ENCODE data around the gene DYSF.

Gene DYSF

GRCh38 chr2:71555798-71556454, 102.6 kb downstream of the DYSF start:
- DNase-seq = no peak

DNA sequence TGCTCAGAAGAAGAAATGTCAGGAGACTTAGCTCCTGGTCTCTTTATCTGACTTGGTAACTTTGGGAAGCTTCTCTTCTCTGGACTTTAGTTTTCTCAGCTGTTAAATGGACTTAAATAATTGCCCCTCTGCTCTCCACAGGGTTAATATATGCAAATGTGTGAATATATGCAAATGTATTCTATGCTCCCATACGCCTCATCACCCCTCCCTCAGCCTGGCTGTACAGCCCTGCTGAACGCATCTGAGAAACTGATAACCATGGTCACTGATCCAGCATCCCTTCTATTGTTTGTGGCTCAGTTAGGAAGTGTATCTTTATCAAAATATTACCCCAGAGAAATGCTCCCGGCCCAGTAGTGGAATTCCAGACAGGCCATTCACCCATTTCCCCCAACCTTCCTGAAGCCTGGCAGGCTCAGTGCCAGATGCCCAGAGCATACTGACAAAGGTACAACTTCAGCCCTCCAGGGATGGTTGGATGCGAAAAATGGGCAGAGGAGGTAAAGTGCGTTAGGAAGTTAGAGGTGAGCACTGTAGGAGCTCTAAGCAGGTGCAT, 103.4 kb downstream of the DYSF start:
- no peak for DNase-seq

- no peak for DNase-seq
Measured at GRCh38 chr2:71557321-71557720, 104.0 kb downstream of the DYSF start.

DNA sequence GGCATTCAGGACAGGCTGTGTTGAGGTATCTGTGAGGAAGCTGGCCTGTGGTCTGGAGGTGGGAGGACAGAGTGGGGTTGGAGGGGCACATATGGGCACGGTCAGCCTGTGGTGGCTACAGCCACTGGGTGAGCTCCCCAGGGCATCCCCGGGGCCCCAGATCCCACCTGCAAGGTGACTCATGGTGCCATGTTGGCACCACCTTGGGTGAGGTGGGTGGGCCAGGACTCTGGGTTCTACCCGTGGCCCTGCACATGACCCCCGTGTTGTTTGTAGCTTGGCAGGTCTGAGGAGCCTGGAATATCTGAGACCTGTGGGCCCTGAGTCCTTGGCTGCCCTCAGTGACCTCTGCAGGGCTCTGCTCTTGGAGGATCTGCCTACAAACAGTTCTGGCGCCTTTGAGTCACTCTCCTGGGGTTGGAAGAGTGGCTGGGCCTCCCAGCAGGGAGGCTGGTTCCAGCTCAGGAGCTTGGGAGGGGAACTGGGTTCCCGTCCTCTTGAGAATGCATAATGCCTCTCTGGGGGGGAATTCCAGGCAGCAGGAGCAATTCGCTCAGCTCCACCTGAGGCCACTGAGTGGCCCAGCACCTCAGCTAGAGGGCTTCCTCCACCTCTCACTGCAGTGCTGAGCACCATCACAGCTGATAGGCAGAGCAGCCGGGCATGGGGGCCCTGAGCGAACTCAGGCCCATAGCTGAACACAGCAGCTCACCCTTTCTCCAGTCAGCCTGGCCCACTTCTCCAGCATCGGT, 105.1 kb downstream of the DYSF start:
- no peak for DNase-seq

DNA sequence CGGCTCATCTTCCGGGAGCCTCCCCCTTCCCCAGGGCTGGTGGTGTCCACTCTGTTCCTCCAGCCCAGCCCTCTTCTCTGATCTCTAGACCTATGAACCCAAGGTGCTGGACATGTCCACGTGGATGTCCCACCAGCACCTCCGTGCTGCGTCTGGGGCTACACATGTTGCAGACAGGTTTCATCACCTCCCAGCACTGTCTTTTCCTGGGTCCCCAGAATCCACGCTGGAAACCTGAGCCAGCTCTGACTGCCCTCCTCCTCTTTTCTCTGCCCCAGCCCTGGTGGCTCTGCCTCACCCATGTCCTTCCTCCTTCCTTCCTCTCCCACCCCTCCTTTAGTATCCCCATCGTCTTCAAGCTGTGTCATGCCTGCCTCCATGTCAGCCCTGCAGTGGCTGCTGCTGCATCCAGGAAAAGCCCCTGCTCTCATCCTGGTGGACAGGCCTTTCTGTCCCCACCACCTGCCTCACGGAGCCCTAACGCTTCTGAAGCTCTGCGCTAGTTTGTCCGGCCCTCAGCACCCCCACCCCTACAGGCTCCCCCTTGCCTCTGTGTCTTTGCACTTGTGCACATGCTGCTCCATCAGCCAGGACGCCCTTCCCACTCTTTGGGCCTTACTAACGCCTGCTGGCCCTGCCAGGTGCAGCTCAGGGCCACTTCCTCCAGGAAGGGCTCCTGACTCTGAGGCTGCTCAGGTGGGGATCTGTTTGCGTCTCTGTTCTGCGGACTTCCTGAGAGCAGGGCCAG, 105.9 kb downstream of the DYSF start:
- DNase-seq = no peak

- DNase-seq = no peak
Measured at GRCh38 chr2:71559828-71560637, 106.7 kb downstream of the DYSF start.

DNA sequence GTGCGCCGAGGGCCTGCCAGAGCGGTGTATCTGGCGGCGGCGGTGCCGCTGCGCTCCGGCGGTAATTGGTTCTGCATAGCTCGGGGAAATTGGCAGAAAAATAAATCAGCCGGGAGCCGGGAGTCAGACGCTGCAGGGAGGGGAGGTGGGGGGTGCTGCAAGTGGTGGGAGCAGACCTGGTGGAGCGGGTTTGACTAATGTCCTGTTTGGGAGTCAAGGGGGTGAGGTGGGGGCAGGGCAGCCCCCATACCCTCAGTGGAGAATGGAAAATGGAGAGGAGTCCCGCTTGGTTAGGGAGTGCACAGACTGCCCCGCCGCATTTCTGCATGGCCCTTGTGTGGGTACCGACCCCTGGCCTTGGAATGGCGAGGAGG, 107.3 kb downstream of the DYSF start:
- no peak for DNase-seq

GRCh38 chr2:71561441-71562267, 108.3 kb downstream of the DYSF start:
- DNase-seq = no peak

GRCh38 chr2:71562518-71562917, 109.2 kb downstream of the DYSF start:
- no peak for DNase-seq

- no peak for DNase-seq
Measured at GRCh38 chr2:71563872-71564271, 110.5 kb downstream of the DYSF start.

- no peak for DNase-seq
Measured at GRCh38 chr2:71564361-71564760, 111.0 kb downstream of the DYSF start.

- no peak for DNase-seq
Measured at GRCh38 chr2:71564790-71565189, 111.4 kb downstream of the DYSF start.

DNA sequence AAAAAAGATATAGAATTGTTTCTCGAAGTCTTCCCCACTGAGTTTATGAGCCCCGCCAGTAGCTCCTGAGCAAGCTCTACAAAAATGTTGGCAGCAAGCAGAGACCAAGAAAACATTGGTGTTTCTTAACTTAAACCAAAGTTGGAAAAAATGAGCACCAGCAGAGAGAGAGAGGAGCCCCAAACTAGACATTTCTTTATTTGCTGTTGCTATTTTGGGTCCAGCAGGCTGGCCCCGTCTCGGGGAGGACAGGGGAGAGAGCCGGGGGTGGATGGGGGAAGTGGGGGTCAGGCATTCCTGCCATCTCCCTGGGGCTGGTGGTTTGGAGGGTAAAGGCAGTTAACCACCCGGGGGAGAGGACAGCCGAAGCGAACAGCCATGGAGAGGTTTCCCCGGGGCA, 113.0 kb downstream of the DYSF start:
- no peak for DNase-seq

DNA sequence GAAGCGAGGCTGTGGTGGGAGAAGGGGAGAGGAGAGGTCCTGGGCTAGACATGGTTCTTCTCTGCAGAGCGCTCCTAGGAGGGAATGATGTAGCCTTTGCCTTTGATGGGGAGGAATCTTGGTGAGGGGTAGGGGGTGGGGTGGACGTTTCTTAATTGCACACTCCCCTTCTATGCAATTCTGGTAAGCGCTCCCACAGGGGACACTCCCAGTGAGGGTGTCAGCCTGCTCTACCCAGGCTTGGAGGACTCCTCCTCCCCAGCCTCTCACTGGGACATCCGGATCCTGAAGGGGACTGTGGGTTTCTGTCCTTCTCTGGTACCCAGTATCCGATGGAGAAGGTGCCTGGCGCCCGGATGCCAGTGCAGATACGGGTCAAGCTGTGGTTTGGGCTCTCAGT, 114.3 kb downstream of the DYSF start:
- DNase-seq = no peak

- DNase-seq = no peak
Measured at GRCh38 chr2:71568103-71568502, 114.7 kb downstream of the DYSF start.

DNA sequence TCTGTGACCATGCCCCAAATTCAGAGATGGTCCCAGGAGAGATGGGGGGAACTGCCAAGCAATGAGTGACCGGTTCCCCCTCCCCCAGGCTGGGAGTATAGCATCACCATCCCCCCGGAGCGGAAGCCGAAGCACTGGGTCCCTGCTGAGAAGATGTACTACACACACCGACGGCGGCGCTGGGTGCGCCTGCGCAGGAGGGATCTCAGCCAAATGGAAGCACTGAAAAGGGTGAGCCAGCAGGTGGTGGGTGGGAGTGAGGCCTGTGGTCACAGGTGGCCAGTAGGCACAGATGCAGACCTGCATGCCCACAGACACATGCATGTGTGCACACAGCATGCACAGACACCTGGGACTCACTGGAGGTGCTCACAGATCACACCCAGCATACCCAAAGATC, 117.2 kb downstream of the DYSF start:
- DNase-seq = no peak

- DNase-seq = no peak
Measured at GRCh38 chr2:71570951-71571460, 117.6 kb downstream of the DYSF start.

DNA sequence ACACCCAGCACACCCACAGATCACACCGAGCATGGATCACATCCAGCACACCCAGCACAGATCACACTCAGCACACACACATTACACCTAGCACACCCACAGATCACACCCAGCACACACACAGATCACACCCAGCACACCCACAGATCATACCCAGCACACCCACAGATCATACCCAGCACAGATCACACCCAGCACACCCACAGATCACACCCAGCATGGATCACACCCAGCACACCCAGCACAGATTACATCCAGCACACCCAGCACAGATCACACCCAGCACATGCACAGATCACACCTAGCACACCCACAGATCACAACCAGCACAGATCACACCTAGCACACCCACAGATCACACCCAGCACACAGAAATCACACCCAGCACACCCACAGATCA, 118.6 kb downstream of the DYSF start:
- no peak for DNase-seq

- no peak for DNase-seq
Measured at GRCh38 chr2:71575966-71576365, 122.6 kb downstream of the DYSF start.

DNA sequence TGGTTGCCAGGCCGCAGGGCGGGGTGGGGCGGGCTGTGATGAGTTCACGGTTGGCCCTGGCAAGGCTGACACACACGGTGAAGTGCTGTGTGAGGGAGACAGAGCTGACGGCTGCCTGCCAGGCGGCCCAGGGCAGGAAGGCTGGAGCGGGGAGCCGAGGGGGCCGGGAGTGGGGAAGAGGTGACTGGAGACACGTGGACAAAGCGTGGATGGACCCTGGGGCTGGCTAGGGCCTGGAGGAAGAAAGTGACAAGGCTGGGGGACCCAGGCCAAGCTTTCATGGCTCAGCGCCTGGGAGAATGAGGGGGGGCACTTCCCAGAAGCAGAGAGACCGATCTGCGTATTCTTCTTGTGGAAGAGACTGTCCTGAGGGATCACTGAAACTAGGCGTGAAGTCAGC, 123.2 kb downstream of the DYSF start:
- DNase-seq = no peak

- no peak for DNase-seq
Measured at GRCh38 chr2:71577209-71577608, 123.8 kb downstream of the DYSF start.

All from stimulated activated CD8-positive, alpha-beta memory T cell treated with anti-CD3 and anti-CD28 coated beads, Interleukin-4, amount 100 ng/mL, for 48 hours (primary cell).